HCT116 (cell line): Measurements from ENCODE around the gene TNIP1.

Experiments
- CTCF ChIP-seq, 3 experiments: fragments of 200-600 bp in 1 of 3; sonication (generic) in 1 of 3; IDR thresholded peaks in 2 of 3; conservative IDR thresholded peaks in 1 of 3; 2 replicates each; pipeline ENCODE4 v1.5.1; 2012 to 2017; ENCODE audit warnings: low read depth in 2 of 3, low read length in 2 of 3, antibody characterized with exemption in 1 of 3, borderline replicate concordance in 1 of 3, control low read depth in 1 of 3, mild to moderate bottlenecking in 1 of 3, mixed read lengths in 1 of 3, mixed run types in 1 of 3, moderate library complexity in 1 of 3; ENCODE audit not compliant: insufficient read depth in 1 of 3
- ELF1 ChIP-seq: IDR thresholded peaks from 2 replicates; pipeline ENCODE4 v1.6.1; 2012; ENCODE audit warnings: low read depth, borderline replicate concordance
- EZH2phosphoT487 ChIP-seq: fragments of 200-600 bp; IDR thresholded peaks from 2 replicates; pipeline ENCODE4 v1.6.1; 2018; ENCODE audit warnings: antibody characterized with exemption, borderline replicate concordance
- FOSL1 ChIP-seq: IDR thresholded peaks from 2 replicates; pipeline ENCODE4 v1.6.1; 2012; ENCODE audit warnings: low read depth
- POLR2A ChIP-seq: IDR thresholded peaks from 2 replicates; pipeline ENCODE4 v1.7.0; 2011; ENCODE audit warnings: borderline replicate concordance; ENCODE audit not compliant: insufficient read depth, insufficient read length; ENCODE audit errors: extremely low read depth
- TCF7L2 ChIP-seq: IDR thresholded peaks from 2 replicates; pipeline ENCODE4 v1.7.0; 2011; ENCODE audit warnings: borderline replicate concordance, inconsistent platforms; ENCODE audit not compliant: insufficient read depth, insufficient read length; ENCODE audit errors: extremely low read depth
- TF ChIP-seq, protein P1 (sequence below): IDR thresholded peaks from 2 replicates; pipeline ENCODE4 v1.6.1; 2012

- TF ChIP-seq ELF1 = no peak
- TF ChIP-seq, protein P1, sequence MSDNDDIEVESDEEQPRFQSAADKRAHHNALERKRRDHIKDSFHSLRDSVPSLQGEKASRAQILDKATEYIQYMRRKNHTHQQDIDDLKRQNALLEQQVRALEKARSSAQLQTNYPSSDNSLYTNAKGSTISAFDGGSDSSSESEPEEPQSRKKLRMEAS = no peak
- TF ChIP-seq POLR2A = no peak
- no peak for TF ChIP-seq TCF7L2
- no peak for TF ChIP-seq CTCF (IDR thresholded peaks at IDR 0.05 in 2 of 3, conservative IDR thresholded peaks at IDR 0.05 in 1 of 3; ENCODE audit: borderline replicate concordance in 1 of 3, insufficient read depth in 1 of 3, low read depth in 2 of 3, low read length in 2 of 3)
- TF ChIP-seq FOSL1 = no peak
- no peak for TF ChIP-seq EZH2phosphoT487
These were observed 27.7 kb upstream of the TNIP1 start for GRCh38 chr5:151108566-151108965.
